ENCODE data around the gene MGAT5B.

DNA sequence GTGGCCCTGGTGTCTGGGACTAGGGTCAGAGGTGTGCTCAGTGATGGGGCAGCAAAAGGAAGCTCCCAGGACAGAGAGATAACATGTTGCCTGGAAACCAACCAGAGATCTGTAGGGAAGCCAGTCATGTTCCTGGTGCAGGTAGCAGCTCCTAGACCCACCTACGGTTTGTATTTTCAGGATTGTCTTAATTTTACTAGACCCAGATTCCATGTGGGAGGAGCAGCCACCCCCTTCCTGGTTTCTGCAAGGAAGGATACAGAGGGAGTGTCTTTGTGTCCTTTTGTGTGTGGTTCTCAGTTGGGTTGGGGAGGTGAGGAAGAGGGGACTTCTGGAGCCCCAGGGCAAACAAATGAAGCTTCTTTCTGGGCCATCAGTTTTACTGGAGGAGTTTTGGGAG lies 53.9 kb downstream of the MGAT5B start:
- TF ChIP-seq, protein P1, sequence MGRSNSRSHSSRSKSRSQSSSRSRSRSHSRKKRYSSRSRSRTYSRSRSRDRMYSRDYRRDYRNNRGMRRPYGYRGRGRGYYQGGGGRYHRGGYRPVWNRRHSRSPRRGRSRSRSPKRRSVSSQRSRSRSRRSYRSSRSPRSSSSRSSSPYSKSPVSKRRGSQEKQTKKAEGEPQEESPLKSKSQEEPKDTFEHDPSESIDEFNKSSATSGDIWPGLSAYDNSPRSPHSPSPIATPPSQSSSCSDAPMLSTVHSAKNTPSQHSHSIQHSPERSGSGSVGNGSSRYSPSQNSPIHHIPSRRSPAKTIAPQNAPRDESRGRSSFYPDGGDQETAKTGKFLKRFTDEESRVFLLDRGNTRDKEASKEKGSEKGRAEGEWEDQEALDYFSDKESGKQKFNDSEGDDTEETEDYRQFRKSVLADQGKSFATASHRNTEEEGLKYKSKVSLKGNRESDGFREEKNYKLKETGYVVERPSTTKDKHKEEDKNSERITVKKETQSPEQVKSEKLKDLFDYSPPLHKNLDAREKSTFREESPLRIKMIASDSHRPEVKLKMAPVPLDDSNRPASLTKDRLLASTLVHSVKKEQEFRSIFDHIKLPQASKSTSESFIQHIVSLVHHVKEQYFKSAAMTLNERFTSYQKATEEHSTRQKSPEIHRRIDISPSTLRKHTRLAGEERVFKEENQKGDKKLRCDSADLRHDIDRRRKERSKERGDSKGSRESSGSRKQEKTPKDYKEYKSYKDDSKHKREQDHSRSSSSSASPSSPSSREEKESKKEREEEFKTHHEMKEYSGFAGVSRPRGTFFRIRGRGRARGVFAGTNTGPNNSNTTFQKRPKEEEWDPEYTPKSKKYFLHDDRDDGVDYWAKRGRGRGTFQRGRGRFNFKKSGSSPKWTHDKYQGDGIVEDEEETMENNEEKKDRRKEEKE (IDR thresholded peaks at IDR 0.05): no peak
- no peak for TF ChIP-seq MYB (IDR thresholded peaks at IDR 0.05; ENCODE audit: borderline replicate concordance, low read depth, low read length)
- TF ChIP-seq NFYB (IDR thresholded peaks at IDR 0.05; ENCODE audit: insufficient read depth, low read depth, low read length): no peak
- no peak for TF ChIP-seq POLR2A (IDR thresholded peaks at IDR 0.05; ENCODE audit: low read depth, low read length)
- TF ChIP-seq, protein P2, sequence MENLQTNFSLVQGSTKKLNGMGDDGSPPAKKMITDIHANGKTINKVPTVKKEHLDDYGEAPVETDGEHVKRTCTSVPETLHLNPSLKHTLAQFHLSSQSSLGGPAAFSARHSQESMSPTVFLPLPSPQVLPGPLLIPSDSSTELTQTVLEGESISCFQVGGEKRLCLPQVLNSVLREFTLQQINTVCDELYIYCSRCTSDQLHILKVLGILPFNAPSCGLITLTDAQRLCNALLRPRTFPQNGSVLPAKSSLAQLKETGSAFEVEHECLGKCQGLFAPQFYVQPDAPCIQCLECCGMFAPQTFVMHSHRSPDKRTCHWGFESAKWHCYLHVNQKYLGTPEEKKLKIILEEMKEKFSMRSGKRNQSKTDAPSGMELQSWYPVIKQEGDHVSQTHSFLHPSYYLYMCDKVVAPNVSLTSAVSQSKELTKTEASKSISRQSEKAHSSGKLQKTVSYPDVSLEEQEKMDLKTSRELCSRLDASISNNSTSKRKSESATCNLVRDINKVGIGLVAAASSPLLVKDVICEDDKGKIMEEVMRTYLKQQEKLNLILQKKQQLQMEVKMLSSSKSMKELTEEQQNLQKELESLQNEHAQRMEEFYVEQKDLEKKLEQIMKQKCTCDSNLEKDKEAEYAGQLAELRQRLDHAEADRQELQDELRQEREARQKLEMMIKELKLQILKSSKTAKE (IDR thresholded peaks at IDR 0.05; ENCODE audit: low read depth, poor library complexity, severe bottlenecking): no peak
- no peak for TF ChIP-seq CTCF (IDR thresholded peaks at IDR 0.05 in 2 of 3, conservative IDR thresholded peaks at IDR 0.05 in 1 of 3; ENCODE audit: control insufficient read depth in 2 of 3, extremely low read depth in 1 of 3, insufficient read depth in 1 of 3, low read depth in 3 of 3, low read length in 3 of 3)
- no peak for TF ChIP-seq SIX5 (IDR thresholded peaks at IDR 0.05; ENCODE audit: low read depth, low read length, severe bottlenecking)
- TF ChIP-seq SUZ12 (IDR thresholded peaks at IDR 0.05; ENCODE audit: unreplicated experiment): no peak
- TF ChIP-seq TARDBP (IDR thresholded peaks at IDR 0.05; ENCODE audit: borderline replicate concordance): no peak
- TF ChIP-seq HDAC6 (IDR thresholded peaks at IDR 0.05; ENCODE audit: unreplicated experiment): no peak
